ENCODE results near the gene ARMC2.
A peak's percentile ranks its signal among the peaks of the same experiment; 100 is the strongest.

ARMC2 gene

GRCh38 chr6:108903796-108904195 is 55.6 kb downstream of the ARMC2 start:
- Histone ChIP-seq H3K27me3 (ENCODE audit: control insufficient read depth in 2 of 2, insufficient read depth in 2 of 2, low read length in 2 of 2) (no peaks in the 10 kb centered on the region), H3K4me3 (ENCODE audit: low read length in 2 of 2) (no peak overlapping the region), H3K9ac (ENCODE audit: low read depth in 1 of 2, low read length in 2 of 2) (no peak overlapping the region), H3K36me3 (ENCODE audit: control insufficient read depth in 2 of 2, insufficient read depth in 2 of 2, low read length in 2 of 2) (no peaks in the 10 kb centered on the region), H3K27ac (ENCODE audit: low read depth in 2 of 2, low read length in 2 of 2) (peak overlapping the region; percentile 0 to 17), H3K9me3 (ENCODE audit: control insufficient read depth in 2 of 2, low read length in 2 of 2) (no peaks in the 10 kb centered on the region), H3K4me1 (ENCODE audit: control insufficient read depth in 2 of 2, insufficient read depth in 2 of 2, low read length in 2 of 2) (peaks cover 6 to 8% of the 10 kb centered on the region in 2 donors)

- Histone ChIP-seq H3K27me3 (ENCODE audit: control insufficient read depth in 2 of 2, insufficient read depth in 2 of 2, low read length in 2 of 2) (no peaks in the 10 kb centered on the region), H3K27ac (ENCODE audit: low read depth in 2 of 2, low read length in 2 of 2) (peak overlapping the region in 1 of 2 donors; percentile 35), H3K36me3 (ENCODE audit: control insufficient read depth in 2 of 2, insufficient read depth in 2 of 2, low read length in 2 of 2) (no peaks in the 10 kb centered on the region), H3K9me3 (ENCODE audit: control insufficient read depth in 2 of 2, low read length in 2 of 2) (no peaks in the 10 kb centered on the region), H3K9ac (ENCODE audit: low read depth in 1 of 2, low read length in 2 of 2) (no peak overlapping the region), H3K4me1 (ENCODE audit: control insufficient read depth in 2 of 2, insufficient read depth in 2 of 2, low read length in 2 of 2) (peaks cover 6 to 8% of the 10 kb centered on the region in 2 donors), H3K4me3 (ENCODE audit: low read length in 2 of 2) (no peak overlapping the region)
These were observed 56.5 kb downstream of the ARMC2 start for GRCh38 chr6:108904741-108905140.

DNA sequence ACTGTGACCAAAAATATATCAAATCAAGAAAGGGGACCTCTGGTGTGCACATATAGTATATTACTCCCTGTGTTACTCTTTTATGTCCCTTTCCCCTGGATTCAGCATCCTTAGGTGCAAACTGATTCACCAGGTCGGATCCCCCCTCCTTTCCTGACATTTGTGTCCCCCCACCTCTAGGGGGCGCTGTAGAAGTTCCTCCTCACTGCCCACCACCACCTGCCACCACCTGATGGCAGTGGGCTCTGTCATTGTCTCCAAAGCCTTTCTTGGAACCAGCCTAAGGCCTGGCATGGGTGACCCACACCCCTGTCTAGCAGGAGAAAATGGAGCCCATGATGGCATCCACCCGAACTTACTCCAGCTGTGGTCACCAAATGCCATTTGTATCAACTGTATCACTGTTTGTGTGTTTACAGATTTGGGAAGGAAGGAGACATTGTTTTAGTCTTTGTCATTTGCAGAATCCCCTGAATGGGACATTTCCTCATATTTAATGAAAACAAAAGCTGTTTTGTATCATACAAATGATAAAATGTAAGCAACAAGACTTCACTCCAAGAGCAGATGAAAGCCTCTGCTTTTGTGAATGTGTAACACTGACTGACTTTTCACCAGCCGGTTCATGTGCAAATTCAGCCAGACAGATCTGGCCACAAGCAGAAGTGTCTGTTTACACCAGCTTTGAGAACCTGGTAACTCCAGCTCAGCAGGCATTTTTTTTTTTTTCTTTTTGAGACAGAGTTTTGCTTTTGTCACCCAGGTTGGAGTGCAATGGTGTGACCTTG is 66.2 kb downstream of the ARMC2 start:
- Histone ChIP-seq H3K4me1 (ENCODE audit: control insufficient read depth in 2 of 2, insufficient read depth in 2 of 2, low read length in 2 of 2) (no peaks in the 10 kb centered on the region), H3K9me3 (ENCODE audit: control insufficient read depth in 2 of 2, low read length in 2 of 2) (no peaks in the 10 kb centered on the region), H3K4me3 (ENCODE audit: low read length in 2 of 2) (no peak overlapping the region), H3K27ac (ENCODE audit: low read depth in 2 of 2, low read length in 2 of 2) (no peak overlapping the region), H3K9ac (ENCODE audit: low read depth in 1 of 2, low read length in 2 of 2) (no peak overlapping the region), H3K36me3 (ENCODE audit: control insufficient read depth in 2 of 2, insufficient read depth in 2 of 2, low read length in 2 of 2) (no peaks in the 10 kb centered on the region), H3K27me3 (ENCODE audit: control insufficient read depth in 2 of 2, insufficient read depth in 2 of 2, low read length in 2 of 2) (no peaks in the 10 kb centered on the region)

DNA sequence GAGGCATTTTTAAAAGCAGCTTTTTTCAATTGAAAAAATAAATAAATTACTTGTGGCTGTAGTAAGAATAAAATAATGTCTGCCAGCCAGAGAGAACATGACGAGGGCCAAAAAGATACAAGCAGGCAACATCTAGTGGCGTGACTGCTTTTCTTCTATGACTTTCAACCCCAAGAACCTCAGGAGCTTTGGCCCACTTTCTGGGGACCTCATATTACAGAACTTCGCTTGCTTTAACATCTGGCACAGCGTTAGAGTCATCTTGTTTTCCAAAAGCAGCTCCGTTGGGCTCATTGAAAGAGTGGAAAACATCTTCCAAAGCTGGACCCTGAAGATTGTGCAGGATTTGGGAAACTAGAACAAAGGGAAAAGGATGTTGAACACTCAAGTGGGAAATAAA is 67.0 kb downstream of the ARMC2 start:
- Histone ChIP-seq H3K4me3 (ENCODE audit: low read length in 2 of 2) (no peak overlapping the region), H3K27me3 (ENCODE audit: control insufficient read depth in 2 of 2, insufficient read depth in 2 of 2, low read length in 2 of 2) (no peaks in the 10 kb centered on the region), H3K27ac (ENCODE audit: low read depth in 2 of 2, low read length in 2 of 2) (no peak overlapping the region), H3K4me1 (ENCODE audit: control insufficient read depth in 2 of 2, insufficient read depth in 2 of 2, low read length in 2 of 2) (no peaks in the 10 kb centered on the region), H3K36me3 (ENCODE audit: control insufficient read depth in 2 of 2, insufficient read depth in 2 of 2, low read length in 2 of 2) (no peaks in the 10 kb centered on the region), H3K9me3 (ENCODE audit: control insufficient read depth in 2 of 2, low read length in 2 of 2) (no peaks in the 10 kb centered on the region), H3K9ac (ENCODE audit: low read depth in 1 of 2, low read length in 2 of 2) (no peak overlapping the region)

DNA sequence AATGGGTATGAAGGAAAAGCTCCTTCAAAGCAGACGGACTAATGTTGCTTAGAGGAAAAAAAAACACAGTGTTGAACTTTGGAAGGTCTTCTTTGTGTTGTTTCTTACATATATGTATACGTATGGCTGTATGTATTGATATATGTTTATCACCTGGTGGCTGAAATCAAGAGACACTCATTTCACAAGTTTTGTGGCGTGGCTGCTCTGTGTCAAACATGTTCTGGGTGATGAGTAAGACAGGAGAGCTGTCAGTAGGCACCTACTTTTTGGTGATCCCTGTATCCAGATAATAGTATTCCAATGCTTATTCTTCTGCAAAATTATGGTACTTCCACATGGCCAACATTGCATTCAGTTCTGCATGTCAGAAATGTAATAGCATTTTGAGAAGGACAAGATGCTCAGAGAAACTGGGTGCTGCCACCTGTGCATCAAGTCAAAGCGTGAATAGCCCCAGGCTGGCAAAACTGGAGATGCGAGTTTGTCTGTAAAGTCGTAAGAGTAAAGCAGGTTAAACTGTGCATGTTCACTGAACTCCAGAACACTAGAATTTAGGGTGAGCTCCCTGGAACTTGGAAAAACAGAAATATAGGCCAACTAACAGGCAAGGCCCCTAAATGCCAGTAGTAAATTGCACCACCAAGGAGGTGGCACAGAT is 67.9 kb downstream of the ARMC2 start:
- Histone ChIP-seq H3K27me3 (ENCODE audit: control insufficient read depth in 2 of 2, insufficient read depth in 2 of 2, low read length in 2 of 2) (no peaks in the 10 kb centered on the region), H3K36me3 (ENCODE audit: control insufficient read depth in 2 of 2, insufficient read depth in 2 of 2, low read length in 2 of 2) (no peaks in the 10 kb centered on the region), H3K9me3 (ENCODE audit: control insufficient read depth in 2 of 2, low read length in 2 of 2) (no peaks in the 10 kb centered on the region), H3K9ac (ENCODE audit: low read depth in 1 of 2, low read length in 2 of 2) (no peak overlapping the region), H3K4me3 (ENCODE audit: low read length in 2 of 2) (no peak overlapping the region), H3K27ac (ENCODE audit: low read depth in 2 of 2, low read length in 2 of 2) (no peak overlapping the region), H3K4me1 (ENCODE audit: control insufficient read depth in 2 of 2, insufficient read depth in 2 of 2, low read length in 2 of 2) (peaks cover 5% of the 10 kb centered on the region in 2 donors)

DNA sequence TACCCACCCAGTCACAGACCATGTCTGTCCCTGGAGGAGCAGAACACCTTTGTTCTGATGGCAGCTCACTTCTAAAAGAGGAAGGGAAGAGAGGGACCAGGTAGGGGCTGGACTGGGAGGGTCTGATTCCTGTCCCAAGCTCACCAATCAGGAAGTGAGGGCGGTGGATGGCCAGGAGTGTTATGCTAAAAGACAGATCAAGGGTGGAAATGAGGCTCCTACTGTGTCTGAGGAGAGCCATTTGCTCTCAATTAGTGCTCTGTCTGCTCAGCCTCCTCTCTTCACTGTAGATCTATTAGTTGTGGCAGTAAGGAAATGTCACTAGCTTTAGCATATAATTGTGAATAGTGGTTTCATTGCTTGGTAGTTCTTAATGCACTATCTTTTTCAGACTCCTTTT is 72.5 kb downstream of the ARMC2 start:
- H3K9me3 ChIP-seq (ENCODE audit: control insufficient read depth in 2 of 2, low read length in 2 of 2): no peaks in the 10 kb centered on the region
- no peaks in the 10 kb centered on the region for H3K36me3 ChIP-seq (ENCODE audit: control insufficient read depth in 2 of 2, insufficient read depth in 2 of 2, low read length in 2 of 2)
- no peak overlapping the region for H3K4me3 ChIP-seq (ENCODE audit: low read length in 2 of 2)
- H3K4me1 ChIP-seq (ENCODE audit: control insufficient read depth in 2 of 2, insufficient read depth in 2 of 2, low read length in 2 of 2): peaks cover 6 to 10% of the 10 kb centered on the region in 2 donors
- H3K9ac ChIP-seq (ENCODE audit: low read depth in 1 of 2, low read length in 2 of 2): no peak overlapping the region
- no peaks in the 10 kb centered on the region for H3K27me3 ChIP-seq (ENCODE audit: control insufficient read depth in 2 of 2, insufficient read depth in 2 of 2, low read length in 2 of 2)
- no peak overlapping the region for H3K27ac ChIP-seq (ENCODE audit: low read depth in 2 of 2, low read length in 2 of 2)

GRCh38 chr6:108921547-108922361 is 73.5 kb downstream of the ARMC2 start:
- H3K4me1 ChIP-seq (ENCODE audit: control insufficient read depth in 2 of 2, insufficient read depth in 2 of 2, low read length in 2 of 2): peaks cover 6 to 10% of the 10 kb centered on the region in 2 donors
- no peaks in the 10 kb centered on the region for H3K36me3 ChIP-seq (ENCODE audit: control insufficient read depth in 2 of 2, insufficient read depth in 2 of 2, low read length in 2 of 2)
- H3K27me3 ChIP-seq (ENCODE audit: control insufficient read depth in 2 of 2, insufficient read depth in 2 of 2, low read length in 2 of 2): no peaks in the 10 kb centered on the region
- no peak overlapping the region for H3K9ac ChIP-seq (ENCODE audit: low read depth in 1 of 2, low read length in 2 of 2)
- no peaks in the 10 kb centered on the region for H3K9me3 ChIP-seq (ENCODE audit: control insufficient read depth in 2 of 2, low read length in 2 of 2)
- no peak overlapping the region for H3K4me3 ChIP-seq (ENCODE audit: low read length in 2 of 2)
- no peak overlapping the region for H3K27ac ChIP-seq (ENCODE audit: low read depth in 2 of 2, low read length in 2 of 2)

DNA sequence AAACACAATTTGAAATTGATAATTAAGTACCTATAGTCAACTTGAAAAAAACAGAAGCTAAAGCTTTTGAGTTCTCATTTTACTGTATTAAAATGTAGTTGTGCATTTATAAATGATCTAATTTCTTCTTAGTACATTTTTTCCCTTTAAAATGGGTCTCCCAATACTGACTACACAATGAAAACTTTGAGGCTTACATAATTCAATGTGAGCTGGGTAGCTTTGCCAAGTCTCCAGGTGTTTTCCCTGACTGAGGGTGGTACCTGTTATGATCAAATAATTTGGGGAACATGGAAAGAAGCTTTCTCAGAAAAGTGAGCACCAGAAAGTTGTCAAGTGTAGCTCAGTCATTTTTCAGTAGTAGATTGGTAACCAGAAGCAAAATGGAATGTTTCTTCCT is 74.3 kb downstream of the ARMC2 start:
- H3K4me1 ChIP-seq (ENCODE audit: control insufficient read depth in 2 of 2, insufficient read depth in 2 of 2, low read length in 2 of 2): peaks cover 6 to 10% of the 10 kb centered on the region in 2 donors
- no peaks in the 10 kb centered on the region for H3K27me3 ChIP-seq (ENCODE audit: control insufficient read depth in 2 of 2, insufficient read depth in 2 of 2, low read length in 2 of 2)
- H3K9ac ChIP-seq (ENCODE audit: low read depth in 1 of 2, low read length in 2 of 2): no peak overlapping the region
- H3K27ac ChIP-seq (ENCODE audit: low read depth in 2 of 2, low read length in 2 of 2): no peak overlapping the region
- no peaks in the 10 kb centered on the region for H3K36me3 ChIP-seq (ENCODE audit: control insufficient read depth in 2 of 2, insufficient read depth in 2 of 2, low read length in 2 of 2)
- no peaks in the 10 kb centered on the region for H3K9me3 ChIP-seq (ENCODE audit: control insufficient read depth in 2 of 2, low read length in 2 of 2)
- H3K4me3 ChIP-seq (ENCODE audit: low read length in 2 of 2): no peak overlapping the region

GRCh38 chr6:108927927-108928326 is 79.7 kb downstream of the ARMC2 start:
- Histone ChIP-seq H3K27ac (ENCODE audit: low read depth in 2 of 2, low read length in 2 of 2) (no peak overlapping the region), H3K27me3 (ENCODE audit: control insufficient read depth in 2 of 2, insufficient read depth in 2 of 2, low read length in 2 of 2) (no peaks in the 10 kb centered on the region), H3K4me1 (ENCODE audit: control insufficient read depth in 2 of 2, insufficient read depth in 2 of 2, low read length in 2 of 2) (no peaks in the 10 kb centered on the region), H3K9me3 (ENCODE audit: control insufficient read depth in 2 of 2, low read length in 2 of 2) (no peaks in the 10 kb centered on the region), H3K9ac (ENCODE audit: low read depth in 1 of 2, low read length in 2 of 2) (no peak overlapping the region), H3K4me3 (ENCODE audit: low read length in 2 of 2) (no peak overlapping the region), H3K36me3 (ENCODE audit: control insufficient read depth in 2 of 2, insufficient read depth in 2 of 2, low read length in 2 of 2) (no peaks in the 10 kb centered on the region)

DNA sequence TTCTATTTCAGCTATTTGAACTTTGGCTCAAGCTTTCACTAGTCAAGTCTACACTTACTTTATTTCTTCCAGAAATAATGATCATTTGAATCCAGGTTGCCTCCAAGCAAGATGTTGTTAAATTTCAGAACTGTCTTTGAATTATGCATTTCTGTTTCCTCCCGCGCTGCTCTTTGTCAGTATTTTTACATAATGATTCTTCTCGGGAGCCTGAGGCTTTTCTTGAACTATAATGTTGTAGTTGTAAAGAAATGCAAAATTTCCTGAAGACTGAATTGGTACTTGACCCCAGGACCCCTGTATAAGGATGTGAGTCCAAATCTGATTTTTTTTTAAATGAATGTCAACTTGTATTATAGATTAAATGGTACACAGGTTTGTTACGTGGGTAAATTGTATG is 80.4 kb downstream of the ARMC2 start:
- no peak overlapping the region for H3K27ac ChIP-seq (ENCODE audit: low read depth in 2 of 2, low read length in 2 of 2)
- no peaks in the 10 kb centered on the region for H3K36me3 ChIP-seq (ENCODE audit: control insufficient read depth in 2 of 2, insufficient read depth in 2 of 2, low read length in 2 of 2)
- no peak overlapping the region for H3K9ac ChIP-seq (ENCODE audit: low read depth in 1 of 2, low read length in 2 of 2)
- H3K4me1 ChIP-seq (ENCODE audit: control insufficient read depth in 2 of 2, insufficient read depth in 2 of 2, low read length in 2 of 2): no peaks in the 10 kb centered on the region
- H3K9me3 ChIP-seq (ENCODE audit: control insufficient read depth in 2 of 2, low read length in 2 of 2): no peaks in the 10 kb centered on the region
- H3K27me3 ChIP-seq (ENCODE audit: control insufficient read depth in 2 of 2, insufficient read depth in 2 of 2, low read length in 2 of 2): no peaks in the 10 kb centered on the region
- H3K4me3 ChIP-seq (ENCODE audit: low read length in 2 of 2): no peak overlapping the region

Data from mucosa of rectum (tissue), 2 donors.